Measurements from ENCODE around the gene LCA5L. TPM values are rescaled to one million over a fixed set of nuclear protein-coding genes. Genes with fewer than 3 reads are reported as not detected.

Gene LCA5L
- total and polyA plus RNA-seq, 2 of the 13 experiments (the other 11 are each of a cell fraction or from before 2014, with no cell fraction given), result 0.13 to 0.55 TPM

DNA sequence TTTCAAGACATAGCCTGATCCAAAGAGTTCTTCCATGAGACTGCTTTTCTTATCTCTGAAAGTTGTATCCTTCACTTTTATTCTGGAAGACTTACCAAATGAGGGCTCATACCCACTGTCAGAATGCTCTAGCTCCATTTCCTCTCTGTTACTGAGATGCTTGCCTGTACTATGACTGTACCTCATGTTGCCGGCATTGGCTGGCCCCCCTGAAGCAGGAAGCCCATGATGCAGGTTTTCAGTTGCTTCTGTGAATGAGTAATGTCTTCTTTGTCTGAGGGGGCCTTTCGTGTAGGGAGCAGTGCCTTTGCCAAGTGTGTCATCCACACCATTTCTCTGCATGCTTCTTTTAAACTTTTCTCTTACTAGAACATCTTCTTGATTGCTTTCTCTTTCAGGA lies 39.5 kb downstream of the LCA5L start:
- no peak for DNase-seq (ENCODE audit: low spot score)
- no peaks in the 10 kb centered on the region for H4K20me1 ChIP-seq (ENCODE audit: insufficient read depth, low read length)
- POLR2A ChIA-PET, result no interaction called here
- FAIRE-seq, result no peak
- intact Hi-C loops (cut with micrococcal nuclease; ENCODE audit: unreplicated experiment) (no loop called here), in situ Hi-C loops (cut with HindIII; ENCODE audit: extremely low pct_ligation_motif_present, low pct_unique_long_range_greater_than_20kb) (no loop called here)
- H3K9ac ChIP-seq (ENCODE audit: insufficient read depth, low read depth, low read length), result no peak overlapping the region
- CTCF ChIA-PET (ENCODE audit: low intra/inter-chr PET ratio, low total read pairs), result no interaction called here
- 92% methylated on average over 2 of the region's 2 CpGs for WGBS (ENCODE audit: low lambda C conversion rate)
- no peaks in the 10 kb centered on the region for H3K27me3 ChIP-seq (ENCODE audit: control insufficient read depth in 1 of 2, insufficient read depth in 2 of 2, low read length in 2 of 2)
- no peaks in the 10 kb centered on the region for H3K9me3 ChIP-seq (ENCODE audit: low read length)
- H3K27ac ChIP-seq (ENCODE audit: extremely low read length, insufficient read depth, low read length), result no peak overlapping the region
- H2AFZ ChIP-seq (ENCODE audit: low read length), result no peak overlapping the region
- H3K4me2 ChIP-seq (ENCODE audit: low read depth, low read length), result no peak overlapping the region
- ATAC-seq, result no peak
- no peaks in the 10 kb centered on the region for H3K79me2 ChIP-seq (ENCODE audit: insufficient read depth, low read length)
- no peak overlapping the region for H3K4me3 ChIP-seq (replicated peaks in 1 of 3; ENCODE audit: insufficient read depth in 1 of 3, low read depth in 2 of 3, low read length in 3 of 3)
- peaks cover 0 to 1% of the 10 kb centered on the region in 2 experiments; a peak in 2 of 5 replicates for H3K36me3 ChIP-seq (replicated peaks in 1 of 2; ENCODE audit: control insufficient read depth in 1 of 2, insufficient read depth in 2 of 2, low read length in 2 of 2)
- H3K4me1 ChIP-seq (ENCODE audit: insufficient read depth, low read length), result no peaks in the 10 kb centered on the region
- BruUV-seq (replicated peaks), result no TSS peak
- no peak for TF ChIP-seq ISL2 (CRISPR knock-in tag; IDR thresholded peaks at IDR 0.05)
- TF ChIP-seq ZNF883 (CRISPR knock-in tag; IDR thresholded peaks at IDR 0.05; ENCODE audit: not compliant biosample characterization), result no peak
- TF ChIP-seq ZFP90 (CRISPR knock-in tag; IDR thresholded peaks at IDR 0.05; ENCODE audit: borderline replicate concordance), result peak; percentile 98

DNA sequence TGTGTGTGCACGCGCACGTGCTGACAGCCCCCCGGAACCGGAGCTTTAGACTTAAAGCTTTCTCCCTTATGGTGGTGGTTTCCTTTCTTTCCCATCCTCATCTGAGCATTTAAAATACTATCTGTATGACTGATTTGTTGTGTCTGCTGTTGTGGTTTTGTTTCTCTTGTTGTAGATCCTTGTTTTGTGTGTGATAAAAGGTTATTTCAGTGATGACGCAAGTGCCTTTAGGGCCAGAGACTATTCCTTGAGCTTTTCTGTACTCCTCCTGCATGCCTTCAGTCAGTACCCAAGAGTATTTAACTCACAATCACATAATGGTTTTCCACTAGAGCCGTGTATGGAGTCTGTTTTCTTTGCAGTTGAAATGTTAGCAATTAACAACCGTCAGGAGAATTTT lies 45.4 kb downstream of the LCA5L start:
- 88% methylated on average over 8 of the region's 8 CpGs for WGBS (ENCODE audit: low lambda C conversion rate)
- no peak overlapping the region for H3K4me3 ChIP-seq (replicated peaks in 1 of 3; ENCODE audit: insufficient read depth in 1 of 3, low read depth in 2 of 3, low read length in 3 of 3)
- H2AFZ ChIP-seq (ENCODE audit: low read length), result no peak overlapping the region
- no peaks in the 10 kb centered on the region for H3K27me3 ChIP-seq (ENCODE audit: control insufficient read depth in 1 of 2, insufficient read depth in 2 of 2, low read length in 2 of 2)
- in situ Hi-C loops (cut with HindIII; ENCODE audit: extremely low pct_ligation_motif_present, low pct_unique_long_range_greater_than_20kb) (no loop called here), intact Hi-C loops (cut with micrococcal nuclease; ENCODE audit: unreplicated experiment) (no loop called here)
- no peak overlapping the region for H3K4me2 ChIP-seq (ENCODE audit: low read depth, low read length)
- POLR2A ChIA-PET, result interaction anchor here (0.5 kb wide), 1 partner anchor 26 kb away, joined by 3 read pairs; no protein-coding TSS in a partner anchor
- no peaks in the 10 kb centered on the region for H3K79me2 ChIP-seq (ENCODE audit: insufficient read depth, low read length)
- no peaks in the 10 kb centered on the region for H3K9me3 ChIP-seq (ENCODE audit: low read length)
- FAIRE-seq (no peak), DNase-seq (ENCODE audit: low spot score) (no peak), ATAC-seq (no peak)
- CTCF ChIA-PET (ENCODE audit: low intra/inter-chr PET ratio, low total read pairs), result no interaction called here
- no peaks in the 10 kb centered on the region for H3K4me1 ChIP-seq (ENCODE audit: insufficient read depth, low read length)
- no peak overlapping the region for H3K9ac ChIP-seq (ENCODE audit: insufficient read depth, low read depth, low read length)
- H3K36me3 ChIP-seq (replicated peaks in 1 of 2; ENCODE audit: control insufficient read depth in 1 of 2, insufficient read depth in 2 of 2, low read length in 2 of 2), result peaks cover 5 to 11% of the 10 kb centered on the region in 2 experiments; a peak in 3 of 5 replicates
- TF ChIP-seq SKI (IDR thresholded peaks at IDR 0.05; ENCODE audit: partially characterized antibody), result no peak
- TF ChIP-seq MXI1 (IDR thresholded peaks at IDR 0.05; ENCODE audit: borderline replicate concordance, low read depth, low read length), result no peak
- TF ChIP-seq ZFP90 (CRISPR knock-in tag; IDR thresholded peaks at IDR 0.05; ENCODE audit: borderline replicate concordance), result no peak
- TF ChIP-seq ZMYM4 (CRISPR knock-in tag; IDR thresholded peaks at IDR 0.05), result no peak
- TF ChIP-seq ZSCAN25 (CRISPR knock-in tag; IDR thresholded peaks at IDR 0.05), result no peak
- no peak for TF ChIP-seq CBX1 (IDR thresholded peaks at IDR 0.05; ENCODE audit: low read depth)
- TF ChIP-seq MBD4 (IDR thresholded peaks at IDR 0.05; ENCODE audit: borderline replicate concordance, low read length), result no peak
- no peak for TF ChIP-seq TEAD2 (CRISPR knock-in tag; IDR thresholded peaks at IDR 0.05)
- BruUV-seq (replicated peaks), result no TSS peak
- no peaks in the 10 kb centered on the region for H4K20me1 ChIP-seq (ENCODE audit: insufficient read depth, low read length)
- H3K27ac ChIP-seq (ENCODE audit: extremely low read length, insufficient read depth, low read length), result no peak overlapping the region
